GM18517 (cell line): ENCODE results near the gene BPIFB3.
"Not testable (repeated sequence)": the region's sequence is repeated elsewhere in the genome, so short reads cannot be mapped to it uniquely, and the experiment has no call there.

Source experiments
- ATAC-seq: cut with Tn5 transposase; IDR thresholded peaks from one replicate; pipeline ENCODE4 v1.9.1; 2021; ENCODE audit warnings: mild to moderate bottlenecking, moderate library complexity; ENCODE audit not compliant: unreplicated experiment

BPIFB3 gene

DNA sequence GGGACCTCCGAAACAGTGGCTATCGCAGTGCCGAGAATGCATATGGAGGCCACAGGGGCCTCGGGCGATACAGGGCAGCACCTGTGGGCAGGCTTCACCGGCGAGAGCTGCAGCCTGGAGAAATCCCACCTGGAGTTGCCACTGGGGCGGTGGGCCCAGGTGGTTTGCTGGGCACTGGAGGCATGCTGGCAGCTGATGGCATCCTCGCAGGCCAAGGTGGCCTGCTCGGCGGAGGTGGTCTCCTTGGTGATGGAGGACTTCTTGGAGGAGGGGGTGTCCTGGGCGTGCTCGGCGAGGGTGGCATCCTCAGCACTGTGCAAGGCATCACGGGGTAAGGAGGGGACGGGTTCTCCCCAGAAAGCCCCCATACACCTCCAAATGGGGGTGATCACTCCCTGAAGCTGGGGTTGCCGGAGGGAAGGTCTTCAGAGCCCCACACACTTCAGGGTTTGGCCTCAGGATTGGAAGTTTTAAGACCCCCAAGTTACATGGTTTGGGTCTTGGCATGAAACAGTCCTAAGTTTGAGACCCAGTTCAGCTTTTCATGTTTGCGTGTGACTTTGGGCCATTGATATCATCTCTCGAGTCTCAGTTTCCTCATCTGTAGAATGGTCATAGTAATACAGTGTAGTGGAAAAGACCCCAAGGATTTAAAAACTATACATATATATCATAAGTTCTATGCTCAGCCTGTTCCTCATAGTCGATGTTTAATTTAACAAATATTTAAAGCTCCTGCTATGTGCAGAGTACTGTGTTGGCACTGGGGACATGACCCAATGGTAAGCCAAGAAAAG is 30.0 kb downstream of the BPIFB3 start:
- no peak for ATAC-seq

DNA sequence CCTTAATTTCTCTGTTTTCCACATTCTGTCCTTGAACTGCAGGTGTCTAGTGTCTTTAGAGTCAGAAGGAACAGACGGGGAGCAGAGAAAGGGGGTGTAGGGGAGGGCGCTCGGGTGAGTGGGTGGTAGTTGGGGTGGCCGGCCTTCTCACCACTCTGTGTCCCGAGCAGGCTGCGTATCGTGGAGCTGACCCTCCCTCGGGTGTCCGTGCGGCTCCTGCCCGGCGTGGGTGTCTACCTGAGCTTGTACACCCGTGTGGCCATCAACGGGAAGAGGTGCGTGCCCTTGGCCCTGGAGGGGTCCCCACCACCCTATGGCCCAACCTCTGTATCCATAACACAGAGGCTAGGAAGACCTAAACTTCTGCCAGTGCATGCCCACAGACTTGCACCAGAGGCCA is 31.0 kb downstream of the BPIFB3 start:
- ATAC-seq = no peak

DNA sequence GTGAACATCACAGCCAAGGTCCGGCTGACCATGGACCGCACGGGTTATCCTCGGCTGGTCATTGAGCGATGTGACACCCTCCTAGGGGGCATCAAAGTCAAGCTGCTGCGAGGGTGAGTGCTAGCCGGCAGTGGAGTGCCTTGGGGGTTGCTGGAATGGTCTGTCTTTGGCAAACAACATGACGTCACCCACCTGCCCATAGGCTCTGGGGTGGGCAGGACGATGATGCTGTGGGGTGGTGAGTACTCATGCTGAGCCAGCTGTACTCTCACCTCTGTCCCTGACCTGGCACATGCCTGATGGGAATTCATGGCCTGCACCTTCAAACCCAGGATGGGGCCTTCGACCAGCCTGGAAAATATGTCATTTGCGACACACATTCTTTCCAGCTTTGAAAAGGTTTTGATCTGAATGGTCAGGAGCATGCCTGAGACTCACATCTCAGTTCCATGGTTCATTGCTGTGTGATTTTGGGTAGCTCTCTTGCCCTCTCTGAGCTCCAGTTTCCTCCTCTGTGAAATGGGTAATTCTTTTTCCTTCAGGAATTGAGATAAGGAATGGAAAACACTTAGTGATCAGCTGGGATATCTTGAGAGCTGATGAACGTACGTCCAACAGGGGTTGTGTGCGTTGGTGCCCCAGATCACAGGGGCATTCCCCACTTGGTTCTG is 32.5 kb downstream of the BPIFB3 start:
- no peak for ATAC-seq

DNA sequence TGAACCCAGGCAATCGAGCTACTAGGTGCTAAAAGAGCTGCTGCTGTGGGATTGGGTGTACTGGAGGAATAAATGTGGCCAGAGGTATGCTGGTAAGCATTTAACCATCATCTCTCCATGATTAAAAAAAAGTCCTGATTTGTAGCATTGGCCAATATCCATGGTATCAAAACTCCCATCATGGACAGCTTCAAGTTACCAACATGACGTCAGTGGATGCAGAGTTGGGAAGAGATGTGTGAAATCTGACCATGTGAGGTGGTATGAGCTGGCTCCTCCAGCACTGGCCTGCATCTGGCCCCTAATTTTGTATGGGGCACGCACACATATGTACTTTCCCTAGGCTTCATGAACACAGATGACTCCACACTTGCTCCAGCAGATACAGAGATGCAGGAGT is 37.4 kb downstream of the BPIFB3 start:
- ATAC-seq = no peak

DNA sequence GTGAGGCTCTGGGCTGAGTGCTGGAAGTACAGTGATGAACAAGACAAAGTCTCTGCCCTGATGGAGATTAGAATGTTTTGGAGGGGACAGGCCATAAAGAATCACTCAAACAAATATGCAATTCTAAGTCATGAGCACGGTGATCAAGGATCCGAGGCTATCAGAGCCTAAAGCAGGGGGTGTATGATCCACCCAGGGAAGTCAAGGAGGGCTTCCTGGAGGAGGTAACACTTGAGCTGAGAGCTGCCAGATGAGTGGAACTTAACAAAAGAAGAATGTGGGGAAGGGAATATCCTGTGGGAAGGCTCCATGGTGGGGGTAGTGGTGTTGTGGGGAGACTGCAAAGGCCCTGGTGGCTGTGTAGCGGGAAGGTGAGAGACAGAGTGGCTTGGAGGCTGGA is 38.0 kb downstream of the BPIFB3 start:
- ATAC-seq = no peak

DNA sequence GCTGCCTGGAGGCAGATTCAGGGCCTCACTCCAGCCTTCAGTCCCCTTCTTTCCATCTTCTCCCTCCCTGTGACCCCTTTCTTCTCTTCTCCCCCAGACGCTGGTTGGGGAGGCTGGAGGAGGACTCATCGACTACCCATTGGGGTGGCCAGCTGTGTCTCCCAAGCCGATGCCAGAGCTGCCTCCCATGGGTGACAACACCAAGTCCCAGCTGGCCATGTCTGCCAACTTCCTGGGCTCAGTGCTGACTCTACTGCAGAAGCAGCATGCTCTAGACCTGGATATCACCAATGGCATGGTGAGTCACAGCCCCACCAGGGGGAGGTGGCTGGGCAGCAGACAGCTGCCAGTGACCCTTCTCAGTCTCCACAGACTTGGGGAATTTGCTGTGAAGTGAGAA is 38.7 kb downstream of the BPIFB3 start:
- no peak for ATAC-seq

DNA sequence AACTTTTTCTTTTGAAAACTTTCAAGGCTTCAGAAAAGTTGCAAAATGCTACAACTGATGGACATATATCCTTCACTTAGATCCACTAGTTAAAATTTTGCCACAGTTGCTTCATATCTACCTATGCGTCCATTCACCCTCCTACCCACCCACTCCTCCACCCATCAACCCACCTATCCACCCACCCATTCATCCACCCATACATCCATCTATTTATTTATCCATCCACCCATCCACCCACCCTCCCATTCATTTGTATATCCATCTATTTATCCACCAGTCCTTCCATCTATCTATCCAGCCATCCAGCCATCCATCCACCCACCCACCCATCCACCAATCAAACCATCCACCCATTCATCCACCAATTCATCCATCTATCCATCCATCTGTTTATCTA is 39.4 kb downstream of the BPIFB3 start:
- no peak for ATAC-seq

DNA sequence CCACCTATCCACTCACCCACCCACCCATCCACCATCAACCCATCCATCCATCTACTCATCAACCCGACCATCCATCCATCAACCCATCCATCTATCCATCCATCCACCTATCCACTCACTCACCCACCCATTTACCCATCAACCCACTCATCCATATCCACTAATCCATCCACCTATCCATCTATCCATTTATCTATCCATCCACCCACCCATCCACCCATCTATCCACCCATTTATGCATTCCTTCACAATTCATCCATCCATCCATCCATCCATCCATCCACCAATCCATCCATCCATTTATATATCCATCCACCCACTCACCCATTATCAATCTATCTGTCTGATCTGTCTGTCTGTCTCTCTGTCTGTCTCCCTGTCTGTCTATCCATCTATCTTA is 39.9 kb downstream of the BPIFB3 start:
- ATAC-seq = no peak

DNA sequence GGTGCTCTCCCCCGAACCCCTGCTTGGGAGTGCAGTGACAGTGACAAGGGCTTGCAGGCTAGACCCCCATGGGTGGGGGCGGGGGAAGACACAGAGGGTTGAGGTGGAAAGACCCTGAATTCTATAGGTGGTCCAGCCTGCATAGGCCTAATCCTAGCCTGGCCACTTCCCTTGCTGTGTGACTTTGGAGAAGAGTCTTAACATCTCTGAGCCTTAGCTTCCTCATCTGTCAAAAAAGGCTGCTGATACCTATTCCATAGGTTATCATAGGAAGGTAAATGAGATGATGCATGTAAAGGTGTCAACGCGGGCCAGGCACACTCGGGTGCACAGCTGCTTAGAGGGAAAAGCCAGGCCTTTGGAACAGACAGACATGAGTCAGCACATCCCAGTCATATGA is 41.5 kb downstream of the BPIFB3 start:
- ATAC-seq = no peak

DNA sequence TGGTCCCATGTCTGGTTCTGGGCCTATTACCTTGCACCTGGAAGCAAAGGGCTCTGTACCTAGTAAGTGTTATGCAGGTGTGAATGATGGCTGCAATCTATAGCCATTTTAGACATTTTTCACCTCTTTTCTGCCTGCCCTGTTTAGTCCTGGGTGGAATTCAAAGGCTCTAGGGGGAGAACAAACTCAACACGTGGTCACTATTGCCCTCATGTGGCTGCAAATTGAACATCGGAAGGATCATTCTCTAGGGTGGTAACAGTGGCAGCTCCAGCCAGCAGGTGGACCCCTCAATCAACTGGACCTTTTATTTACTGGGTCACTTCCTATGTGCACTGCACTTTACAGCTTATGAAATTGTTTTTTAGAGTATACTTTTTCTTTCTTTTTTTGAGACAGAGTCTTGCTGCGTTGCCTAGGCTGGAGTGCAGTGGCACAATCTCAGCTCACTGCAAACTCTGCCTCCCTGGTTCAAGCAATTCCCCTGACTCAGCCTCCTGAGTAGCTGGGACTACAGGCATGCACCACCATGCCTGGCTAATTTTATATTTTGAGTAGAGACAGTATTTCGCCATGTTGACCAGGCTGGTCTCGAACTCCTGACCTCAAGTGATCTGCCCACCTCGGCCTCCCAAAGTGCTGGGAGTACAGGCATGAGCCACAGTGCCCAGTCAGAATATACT is 42.3 kb downstream of the BPIFB3 start:
- not testable (repeated sequence) for ATAC-seq

DNA sequence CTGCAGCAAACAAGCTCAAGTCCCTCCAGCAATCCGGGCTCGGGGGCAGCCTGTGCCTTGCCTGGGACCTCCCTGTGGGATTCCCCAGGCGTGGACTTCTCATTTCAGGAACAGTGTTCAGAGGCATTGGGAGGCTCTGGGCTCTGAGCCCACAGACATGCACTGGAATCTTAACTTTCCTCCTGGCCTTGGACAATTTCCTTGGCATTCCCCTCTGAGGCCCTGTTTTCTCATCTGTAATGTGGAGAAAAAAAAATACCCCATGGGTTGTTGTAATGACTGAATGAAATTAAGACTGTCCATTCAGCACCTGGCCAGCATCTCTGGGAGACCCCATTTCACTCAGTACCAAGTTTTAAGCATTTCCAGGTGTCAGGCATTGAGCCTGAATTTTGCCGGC is 43.3 kb downstream of the BPIFB3 start:
- ATAC-seq = no peak

DNA sequence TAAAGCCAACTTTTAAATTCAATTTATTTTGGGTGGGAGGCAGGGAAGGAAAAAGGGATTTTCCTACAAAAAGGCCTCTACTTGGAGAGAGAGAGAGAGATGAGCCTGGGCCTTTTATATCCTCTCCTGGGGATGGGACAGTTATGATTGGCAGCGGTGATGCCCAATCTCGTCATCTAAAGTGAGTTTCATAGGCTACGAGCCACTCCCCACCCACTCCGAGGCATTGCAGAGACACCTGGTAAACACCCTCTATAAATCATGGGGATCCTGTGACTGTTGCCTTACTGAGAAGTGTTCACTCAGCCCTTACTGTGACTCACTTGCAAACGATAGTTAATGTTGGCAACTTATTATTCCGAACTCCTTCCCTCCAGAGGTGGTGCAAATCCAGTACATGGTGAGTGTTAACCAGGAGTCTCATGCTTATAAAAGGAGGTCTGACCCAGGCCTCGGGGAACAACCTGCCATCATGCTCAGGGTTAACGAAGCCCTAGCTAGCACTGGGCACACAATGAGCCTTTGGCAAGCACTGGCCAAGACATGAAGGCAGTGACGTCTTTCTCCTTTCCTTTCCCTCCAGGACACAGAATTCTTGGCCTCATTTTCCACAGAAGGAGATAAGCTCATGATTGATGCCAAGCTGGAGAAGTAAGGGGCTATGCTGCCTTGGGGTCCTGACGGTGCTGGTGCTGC is 46.3 kb downstream of the BPIFB3 start:
- no peak for ATAC-seq

DNA sequence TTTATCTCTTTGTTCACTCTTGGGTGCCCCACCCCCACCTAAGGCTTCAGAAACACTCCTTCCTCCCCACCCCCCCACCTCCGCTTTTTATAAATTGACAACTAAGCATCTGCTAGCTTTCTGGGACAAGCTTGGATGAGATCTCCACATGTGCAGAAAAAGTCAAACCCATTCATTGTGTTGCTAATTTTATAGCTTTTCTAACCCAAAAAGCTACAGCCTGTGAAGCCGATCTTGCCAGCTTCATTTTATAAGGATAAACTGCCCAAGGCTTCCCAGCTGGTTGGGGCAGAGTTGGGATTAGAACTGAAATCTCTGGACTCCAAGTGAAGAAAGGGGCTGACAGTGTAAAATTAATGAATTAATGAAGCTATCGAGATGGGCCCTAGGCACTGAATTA is 49.9 kb downstream of the BPIFB3 start:
- ATAC-seq = no peak

DNA sequence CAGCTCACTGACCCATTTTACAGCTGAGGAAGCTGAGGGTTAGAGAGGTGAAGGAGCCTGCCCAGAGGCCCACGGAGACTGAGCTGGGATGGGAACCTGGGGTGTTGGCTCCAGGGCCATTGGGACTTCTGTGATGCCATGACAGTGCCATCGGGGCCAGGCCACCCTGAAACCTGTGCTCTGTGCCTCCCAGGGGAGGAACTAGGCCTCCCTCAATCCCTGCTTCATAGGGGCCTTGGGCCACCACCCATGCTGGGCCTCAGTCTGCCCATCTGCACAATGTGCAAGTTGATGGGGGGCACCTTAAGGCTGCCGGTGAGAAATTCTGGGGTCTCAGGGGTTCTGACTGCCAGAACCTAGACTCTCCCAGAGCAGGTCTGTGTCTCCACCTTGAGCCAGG is 50.6 kb downstream of the BPIFB3 start:
- ATAC-seq = no peak

DNA sequence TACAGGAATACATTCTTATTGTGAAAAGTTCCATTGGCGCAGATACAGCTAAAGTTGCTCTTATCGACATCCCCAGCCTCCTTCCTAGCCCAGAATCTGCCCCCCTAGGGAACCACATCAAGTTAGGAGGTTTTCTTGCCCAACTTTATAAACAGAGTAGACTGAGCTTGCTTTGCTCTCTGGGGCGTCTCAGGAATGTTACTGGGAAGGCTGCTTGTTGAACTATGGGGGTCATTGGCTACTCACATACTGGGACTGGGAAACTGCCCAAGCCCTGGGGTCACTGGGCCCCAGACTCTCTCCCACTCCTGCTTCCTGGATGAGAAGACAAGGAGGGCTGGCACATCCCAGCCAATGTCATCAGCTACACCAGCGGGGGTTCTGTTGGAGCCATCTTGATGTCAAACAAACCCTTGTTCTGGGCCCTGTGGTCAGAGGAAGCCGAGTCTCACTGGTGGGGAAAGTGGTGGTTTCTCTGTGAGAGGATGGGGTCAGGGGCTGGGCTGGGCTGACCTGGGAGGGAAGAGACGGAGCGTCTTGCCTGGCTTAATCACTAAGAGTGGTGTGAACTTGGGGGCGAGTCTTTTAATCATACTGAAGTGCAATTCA is 51.7 kb downstream of the BPIFB3 start:
- no peak for ATAC-seq

DNA sequence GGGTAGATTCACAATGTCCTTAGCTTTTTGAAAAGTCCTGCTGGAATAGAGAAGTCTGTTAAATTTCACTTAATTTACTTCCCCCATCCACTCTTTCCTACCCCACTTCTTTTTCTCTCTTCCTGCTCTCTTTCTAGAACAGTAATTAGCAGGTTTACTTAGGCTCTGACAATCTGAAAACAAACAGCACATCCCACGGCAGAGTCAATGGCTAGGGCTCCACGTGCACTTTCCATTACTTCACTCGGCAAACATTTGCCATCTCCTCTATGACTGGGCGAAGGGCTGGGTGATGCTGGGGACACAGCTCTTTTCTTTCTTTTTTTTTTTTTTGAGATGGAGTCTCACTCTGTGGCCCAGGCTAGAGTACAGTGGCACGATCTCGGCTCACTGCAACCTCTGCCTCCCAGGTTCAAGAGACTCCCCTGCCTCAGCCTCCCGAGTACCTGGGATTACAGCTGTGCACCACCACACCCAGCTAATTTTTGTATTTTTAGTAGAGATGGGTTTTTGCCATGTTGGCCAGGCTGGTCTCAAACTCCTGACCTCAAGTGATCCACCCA is 52.4 kb downstream of the BPIFB3 start:
- ATAC-seq = not testable (repeated sequence)

DNA sequence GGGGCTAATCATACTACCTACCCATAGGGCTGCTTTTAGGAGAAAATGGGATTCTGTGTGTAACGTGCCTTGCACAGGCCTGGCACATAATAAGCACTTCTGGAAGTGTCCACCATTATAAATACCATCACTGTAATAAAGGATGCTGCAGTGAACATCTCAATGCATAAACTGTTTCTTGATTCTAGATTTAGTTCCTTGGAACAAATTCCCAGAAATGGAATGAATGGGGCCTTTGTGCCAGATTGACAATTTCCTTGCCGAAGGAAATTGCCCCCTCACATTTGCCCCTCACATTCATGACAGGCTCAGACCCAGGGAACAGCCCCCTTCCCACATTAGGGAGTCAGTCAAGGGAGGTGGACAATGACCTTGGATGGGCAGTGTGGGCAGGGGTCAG is 55.0 kb downstream of the BPIFB3 start:
- ATAC-seq = no peak

DNA sequence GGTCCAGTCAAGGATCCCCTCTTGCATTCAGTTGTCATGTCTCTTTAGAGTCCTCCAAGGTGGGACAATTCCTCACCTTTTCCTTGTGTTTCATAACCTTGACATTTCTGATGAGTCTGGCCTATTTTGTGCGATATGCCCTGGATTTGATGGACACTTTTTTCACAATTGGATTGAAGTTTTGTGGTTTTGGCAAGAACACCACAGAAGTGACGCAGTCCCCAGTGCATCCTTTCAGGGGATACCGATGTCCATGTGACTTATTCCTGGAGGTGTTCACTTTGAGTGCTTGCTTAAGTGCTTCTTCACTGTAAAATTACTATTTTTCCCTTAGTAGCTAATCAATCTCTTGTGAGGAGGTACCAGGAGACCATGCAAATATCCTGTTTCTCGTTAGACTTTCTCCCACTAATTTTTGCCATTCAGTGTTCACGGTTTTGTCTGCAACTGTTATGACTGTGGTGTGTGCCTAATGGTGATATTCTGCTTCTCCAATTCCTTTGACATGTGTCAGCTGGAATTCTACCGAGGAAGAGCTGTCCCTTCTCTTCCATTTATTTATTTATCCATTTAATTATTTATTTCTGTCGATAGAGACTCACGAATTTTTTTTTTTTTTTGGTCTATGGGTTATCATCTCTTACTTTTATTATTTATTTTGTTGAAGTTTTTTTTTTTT is 56.6 kb downstream of the BPIFB3 start:
- ATAC-seq = no peak

DNA sequence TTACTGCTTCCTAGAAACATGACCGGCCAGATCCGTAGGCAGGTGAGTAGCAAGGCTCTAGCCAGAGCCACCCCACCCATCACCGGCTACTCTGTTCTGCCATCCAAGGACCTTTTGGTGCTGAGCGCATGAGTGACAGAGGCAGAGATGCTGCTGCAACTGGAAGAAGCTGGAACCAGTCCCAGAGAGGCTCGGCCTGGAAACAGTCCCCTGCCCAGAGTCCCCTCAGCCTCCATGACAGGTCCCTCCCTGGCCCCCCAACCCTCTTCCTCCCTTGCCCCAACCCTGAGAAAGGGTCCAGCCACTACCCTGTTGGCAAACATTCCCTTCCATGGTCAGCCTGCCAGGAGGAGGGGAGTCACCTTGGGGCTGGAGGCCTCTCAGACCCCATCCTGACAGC is 57.6 kb downstream of the BPIFB3 start:
- no peak for ATAC-seq
